NB4 (cell line): ENCODE data around the gene DTL.

Experiments
- DNase-seq: peaks from one replicate; pipeline ENCODE4 v3.0.0; 2010; ENCODE audit warnings: low read depth
- H3K4me3 ChIP-seq: one replicate; pipeline ENCODE4 v1.5.1; 2011; ENCODE audit warnings: mild to moderate bottlenecking, low read depth, low read length, moderate library complexity
- CTCF ChIP-seq: IDR thresholded peaks from one replicate; pipeline ENCODE4 v1.5.1; 2012; ENCODE audit warnings: low read depth, low read length
- MAX ChIP-seq: IDR thresholded peaks from 2 replicates; pipeline ENCODE4 v1.6.1; 2011; ENCODE audit warnings: low read depth, low read length
- MYC ChIP-seq: IDR thresholded peaks from 2 replicates; pipeline ENCODE4 v1.6.1; 2011; ENCODE audit warnings: low read depth, low read length
- POLR2A ChIP-seq: IDR thresholded peaks from 2 replicates; pipeline ENCODE4 v1.6.1; 2011; ENCODE audit warnings: mild to moderate bottlenecking; ENCODE audit not compliant: insufficient read length; ENCODE audit errors: extremely low read depth

Gene DTL

GRCh38 chr1:212040629-212041412 lies 5.3 kb downstream of the DTL start:
- TF ChIP-seq MYC (no peak), CTCF (no peak)
- H3K4me3 ChIP-seq: peak overlapping the region; percentile 37
- DNase-seq: peak; percentile 25

GRCh38 chr1:212042436-212042835 lies 6.9 kb downstream of the DTL start:
- no peak for TF ChIP-seq MYC
- TF ChIP-seq POLR2A: no peak
- TF ChIP-seq CTCF: no peak
- no peak for TF ChIP-seq MAX
- no peak for DNase-seq
- no peak overlapping the region for H3K4me3 ChIP-seq

GRCh38 chr1:212044851-212045250 lies 9.3 kb downstream of the DTL start:
- DNase-seq: no peak
- no peak overlapping the region for H3K4me3 ChIP-seq
- TF ChIP-seq MAX (no peak), MYC (no peak), POLR2A (no peak), CTCF (no peak)

- DNase-seq: no peak
- no peak overlapping the region for H3K4me3 ChIP-seq
- TF ChIP-seq CTCF (no peak), MYC (no peak), MAX (no peak), POLR2A (no peak)
Measured at GRCh38 chr1:212045981-212046380, 10.4 kb downstream of the DTL start.

- no peak for DNase-seq
- no peak overlapping the region for H3K4me3 ChIP-seq
- TF ChIP-seq MAX (no peak), CTCF (no peak), MYC (no peak), POLR2A (no peak)
Measured at GRCh38 chr1:212053993-212054392, 18.4 kb downstream of the DTL start.

- TF ChIP-seq CTCF (no peak), MAX (no peak), MYC (no peak), POLR2A (no peak)
- H3K4me3 ChIP-seq: no peak overlapping the region
- DNase-seq: no peak
Measured at GRCh38 chr1:212055333-212055732, 19.8 kb downstream of the DTL start.
